HG03521 (cell line): ENCODE data around the gene KRTAP19-1.

Experiments used
- ATAC-seq: cut with Tn5 transposase; IDR thresholded peaks from one replicate; pipeline ENCODE4 v1.9.1; 2021; ENCODE audit warnings: mild to moderate bottlenecking, moderate library complexity; ENCODE audit not compliant: unreplicated experiment

Gene KRTAP19-1

DNA sequence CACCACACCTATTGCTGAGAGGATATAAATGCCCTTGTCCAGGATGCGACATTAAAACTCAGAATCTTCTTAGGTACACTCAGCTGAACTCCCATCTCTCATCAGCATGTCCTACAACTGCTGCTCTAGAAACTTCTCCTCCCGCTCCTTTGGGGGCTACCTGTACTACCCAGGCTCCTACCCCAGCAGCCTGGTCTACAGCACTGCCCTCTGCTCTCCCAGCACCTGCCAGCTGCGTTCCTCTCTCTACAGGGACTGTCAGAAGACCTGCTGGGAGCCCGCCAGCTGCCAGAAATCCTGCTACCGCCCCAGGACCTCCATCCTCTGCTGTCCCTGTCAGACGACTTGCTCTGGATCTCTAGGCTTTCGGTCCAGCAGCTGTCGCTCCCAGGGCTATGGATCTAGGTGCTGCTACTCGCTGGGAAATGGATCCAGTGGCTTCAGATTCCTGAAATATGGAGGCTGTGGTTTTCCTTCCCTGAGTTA lies 50.0 kb downstream of the KRTAP19-1 start, which contains the start of gene KRTAP13-4:
Gene KRTAP13-4 (plus strand): TSS at position 51 of the 486 bp plus-strand sequence. CDS start 56 bp downstream, at position 107.
- no peak for ATAC-seq
